ENCODE measurements around the gene EYA2.
"Not testable (repeated sequence)": the region's sequence is repeated elsewhere in the genome, so short reads cannot be mapped to it uniquely, and the experiment has no call there.

EYA2 gene

DNA sequence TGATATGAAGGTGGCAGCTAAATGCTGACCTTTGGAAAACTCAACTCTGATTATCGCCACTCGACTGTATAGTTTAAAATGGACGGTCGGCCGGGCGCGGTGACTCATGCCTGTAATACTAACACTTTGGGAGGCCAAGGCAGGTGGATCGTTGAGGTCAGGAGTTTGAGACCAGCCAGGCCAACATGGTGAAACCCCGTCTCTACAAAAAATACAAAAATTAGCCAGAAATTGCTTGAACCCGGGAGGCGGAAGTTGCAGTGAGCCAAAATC lies 310.1 kb downstream of the EYA2 start:
- not testable (repeated sequence) for DNase-seq (ENCODE audit: low spot score)

GRCh38 chr20:47205577-47206123 lies 311.0 kb downstream of the EYA2 start:
- DNase-seq (ENCODE audit: low spot score), result peak; percentile 36

DNA sequence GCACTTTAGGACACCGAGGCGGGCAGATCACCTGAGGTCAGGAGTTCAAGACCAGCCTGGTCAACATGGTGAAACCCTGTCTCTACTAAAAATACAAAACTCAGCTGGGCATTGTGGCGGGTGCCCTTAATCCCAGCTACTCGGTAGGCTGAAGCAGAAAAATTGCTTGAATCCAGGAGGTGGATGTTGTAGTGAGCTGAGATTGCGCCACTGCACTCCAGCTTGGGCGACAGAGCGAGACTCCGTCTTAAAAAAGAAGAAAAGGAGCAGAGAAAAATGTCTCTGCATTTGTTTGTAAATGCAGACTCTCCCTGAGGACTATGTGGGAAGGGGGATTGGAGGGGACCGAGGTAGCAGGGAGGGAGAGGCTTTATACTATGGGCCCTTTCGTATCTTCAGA lies 311.9 kb downstream of the EYA2 start:
- DNase-seq (ENCODE audit: low spot score), result not testable (repeated sequence)

- DNase-seq (ENCODE audit: low spot score), result no peak
These were observed 312.5 kb downstream of the EYA2 start for GRCh38 chr20:47206962-47207641.

- no peak for DNase-seq (ENCODE audit: low spot score)
These were observed 314.0 kb downstream of the EYA2 start for GRCh38 chr20:47208534-47209174.

- no peak for DNase-seq (ENCODE audit: low spot score)
These were observed 315.3 kb downstream of the EYA2 start for GRCh38 chr20:47209982-47210381.

GRCh38 chr20:47210470-47210869 lies 315.8 kb downstream of the EYA2 start:
- DNase-seq (ENCODE audit: low spot score), result no peak

DNA sequence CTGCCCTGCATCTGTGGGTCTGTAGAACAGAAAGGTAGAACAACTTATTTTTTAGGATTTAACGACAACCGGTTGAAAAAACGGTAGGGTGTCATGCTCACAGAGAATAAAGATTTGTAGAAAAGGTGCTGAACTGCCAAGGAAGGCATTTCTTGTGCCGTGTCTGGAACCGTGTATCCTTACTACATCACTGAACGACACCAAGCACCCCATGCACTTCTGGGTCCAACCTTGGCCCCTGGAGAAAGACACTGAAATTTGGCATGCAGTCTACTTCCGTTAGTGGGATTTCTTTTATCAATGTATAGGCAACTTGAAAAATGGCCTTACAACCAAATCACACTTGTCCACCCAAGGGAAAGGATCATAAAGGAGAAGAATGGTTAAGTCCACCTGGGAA lies 316.4 kb downstream of the EYA2 start:
- no peak for DNase-seq (ENCODE audit: low spot score)

- DNase-seq (ENCODE audit: low spot score), result no peak
These were observed 318.1 kb downstream of the EYA2 start for GRCh38 chr20:47212606-47213207.

- DNase-seq (ENCODE audit: low spot score), result no peak
These were observed 319.3 kb downstream of the EYA2 start for GRCh38 chr20:47213966-47214365.

DNA sequence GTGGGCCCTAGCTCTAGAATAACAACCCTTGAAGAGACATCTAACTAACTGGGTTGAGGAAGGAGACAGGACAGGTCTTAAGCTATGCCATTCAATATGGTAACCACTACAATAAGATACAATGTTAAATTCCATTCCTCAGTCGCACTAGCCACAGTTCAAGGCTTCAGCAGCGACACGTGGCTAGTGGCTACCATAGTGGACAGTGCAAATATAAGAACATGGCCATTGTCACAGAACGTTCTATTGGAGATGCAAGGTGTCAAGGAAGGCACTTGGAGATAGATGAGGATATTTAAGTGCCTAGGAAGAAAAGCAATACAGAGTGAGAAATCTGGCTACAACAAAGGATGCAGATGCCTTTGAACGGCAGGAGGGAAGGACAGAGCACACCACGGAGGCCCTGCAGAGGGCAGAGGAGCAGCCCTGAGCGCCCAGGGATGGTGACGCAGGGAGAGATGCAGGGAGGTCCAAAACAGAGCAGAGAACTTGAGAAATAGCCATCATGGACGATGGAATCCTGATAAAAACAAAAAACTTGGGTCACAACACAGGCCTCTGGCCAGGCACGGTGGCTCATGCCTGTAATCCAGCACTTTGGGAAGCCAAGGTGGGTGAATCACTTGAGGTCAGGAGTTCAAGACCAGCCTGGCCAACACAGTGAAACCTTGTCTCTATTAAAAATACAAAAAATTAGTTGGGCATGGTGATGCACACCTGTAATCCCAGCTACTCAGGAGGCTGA lies 321.2 kb downstream of the EYA2 start:
- DNase-seq (ENCODE audit: low spot score), result no peak

GRCh38 chr20:47216819-47217410 lies 322.3 kb downstream of the EYA2 start:
- DNase-seq (ENCODE audit: low spot score), result no peak

GRCh38 chr20:47217482-47218446 lies 323.1 kb downstream of the EYA2 start:
- no peak for DNase-seq (ENCODE audit: low spot score)

DNA sequence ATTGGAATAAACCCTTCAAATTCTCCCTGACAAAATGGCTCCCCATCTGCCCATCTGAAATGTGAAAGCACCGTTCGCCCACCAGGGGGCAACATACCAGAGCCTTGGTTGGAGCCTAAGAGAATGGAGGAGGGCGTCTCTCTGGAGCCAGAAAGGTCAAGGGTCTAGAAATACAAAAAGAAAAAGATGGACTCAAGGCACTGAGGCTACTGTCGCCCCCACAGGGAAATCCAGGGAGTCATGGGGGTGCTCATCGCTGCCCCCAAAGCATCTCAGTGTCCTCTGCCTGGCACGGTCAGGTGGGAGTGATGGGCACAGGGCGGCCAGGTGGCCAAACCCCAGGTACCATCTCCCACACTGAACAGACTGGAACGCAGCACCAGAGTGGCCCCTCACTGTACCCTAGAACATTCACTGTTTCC lies 325.5 kb downstream of the EYA2 start:
- DNase-seq (ENCODE audit: low spot score), result peak; percentile 65

DNA sequence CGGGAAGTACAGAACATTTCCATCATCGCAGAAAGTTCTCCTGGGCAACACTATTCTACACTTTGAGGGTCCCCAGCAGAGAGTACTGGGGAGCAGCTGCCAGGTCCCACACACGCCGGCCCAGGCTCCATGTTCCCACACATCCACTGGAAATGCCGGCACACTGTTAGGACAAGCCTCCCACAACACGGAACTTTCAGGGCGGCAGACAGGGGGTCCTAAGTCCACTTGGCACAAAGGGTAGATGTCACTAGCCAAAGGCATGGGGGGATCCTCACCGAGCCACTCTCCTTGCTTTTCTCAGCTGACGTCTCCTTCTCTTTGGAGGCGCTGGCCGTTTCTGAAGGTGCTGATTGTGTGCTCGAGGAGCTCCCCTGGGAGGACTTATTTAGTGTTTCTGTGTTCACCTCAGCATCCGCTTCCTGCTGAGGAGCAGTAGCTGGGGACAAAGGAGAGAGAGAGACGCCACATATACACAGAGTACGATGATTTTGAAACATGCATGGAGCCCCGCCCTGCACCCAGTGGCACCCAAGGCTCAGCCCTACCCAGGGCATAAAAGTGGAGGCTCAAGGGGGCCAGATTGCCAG lies 326.5 kb downstream of the EYA2 start:
- no peak for DNase-seq (ENCODE audit: low spot score)

DNA sequence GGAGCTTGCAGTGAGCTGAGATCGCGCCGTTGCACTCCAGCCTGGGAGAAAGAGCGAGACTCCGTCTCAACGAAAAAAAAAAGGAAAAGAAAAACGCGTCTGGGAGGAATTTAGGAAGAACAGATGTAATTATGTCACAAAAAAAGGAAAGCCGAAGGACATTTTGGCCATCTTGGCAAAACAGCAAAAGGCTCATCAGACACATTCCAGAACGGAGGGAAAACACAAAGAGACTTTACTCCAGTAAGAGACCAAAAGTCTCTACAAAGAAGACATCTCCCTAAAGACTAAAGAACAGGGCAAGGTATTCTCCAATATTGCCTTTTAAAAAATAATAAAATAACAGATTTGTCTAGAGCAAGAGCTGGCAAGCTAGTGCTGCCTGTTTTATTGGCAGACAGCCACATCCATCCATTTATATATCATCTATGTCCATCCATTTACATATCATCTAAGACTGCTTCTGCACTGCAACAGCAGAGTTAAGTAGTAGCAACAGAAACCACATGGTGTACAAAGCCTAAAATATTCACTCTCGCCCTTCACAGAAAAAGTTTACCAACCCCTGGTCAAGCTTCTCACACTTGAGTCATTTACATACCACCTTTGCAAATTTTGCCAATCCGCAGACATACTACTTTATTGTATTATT lies 328.0 kb downstream of the EYA2 start:
- no peak for DNase-seq (ENCODE audit: low spot score)

DNA sequence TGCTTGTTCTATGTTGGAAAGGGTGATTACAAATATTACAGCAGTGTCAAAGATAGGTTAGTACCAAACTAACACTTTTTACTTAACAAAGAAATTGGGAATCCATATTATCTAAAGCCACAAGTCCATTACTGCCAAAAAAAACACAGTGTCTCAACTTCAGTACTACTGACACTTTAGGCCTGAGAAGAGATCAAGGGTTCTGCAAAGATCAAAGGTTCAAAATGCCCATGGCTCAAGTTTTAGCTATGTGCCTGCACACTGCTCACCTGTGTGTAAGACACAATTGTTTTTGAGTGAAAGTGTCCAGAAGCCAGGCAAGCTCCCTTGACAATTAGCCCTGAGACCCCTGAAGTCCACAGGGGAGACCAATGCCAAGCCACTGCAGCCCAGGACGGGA lies 329.3 kb downstream of the EYA2 start:
- DNase-seq (ENCODE audit: low spot score), result no peak

DNA sequence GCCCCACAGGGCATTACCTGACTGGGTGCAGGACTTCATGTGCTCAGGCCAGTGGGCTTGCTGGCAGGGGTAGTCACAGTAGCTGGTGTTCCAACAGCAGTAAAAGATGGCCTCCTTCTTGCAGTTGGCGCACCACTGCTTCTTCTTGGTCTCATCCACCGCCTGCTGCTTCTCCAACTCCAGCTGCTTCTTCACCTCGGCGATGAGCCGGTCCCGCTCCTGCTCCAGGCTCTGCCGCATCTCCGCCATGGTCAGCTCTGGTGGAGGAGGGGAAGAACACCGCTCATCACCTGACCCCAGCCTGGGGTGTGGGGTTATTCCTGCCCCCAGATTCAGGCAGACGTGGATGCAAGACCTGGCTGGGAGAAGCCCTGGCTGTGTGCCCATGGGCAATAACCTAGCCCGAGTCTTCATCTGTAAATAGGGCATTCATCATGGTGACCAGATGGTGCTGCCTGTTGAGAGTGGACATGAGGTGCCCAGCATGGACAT lies 329.7 kb downstream of the EYA2 start:
- no peak for DNase-seq (ENCODE audit: low spot score)

DNA sequence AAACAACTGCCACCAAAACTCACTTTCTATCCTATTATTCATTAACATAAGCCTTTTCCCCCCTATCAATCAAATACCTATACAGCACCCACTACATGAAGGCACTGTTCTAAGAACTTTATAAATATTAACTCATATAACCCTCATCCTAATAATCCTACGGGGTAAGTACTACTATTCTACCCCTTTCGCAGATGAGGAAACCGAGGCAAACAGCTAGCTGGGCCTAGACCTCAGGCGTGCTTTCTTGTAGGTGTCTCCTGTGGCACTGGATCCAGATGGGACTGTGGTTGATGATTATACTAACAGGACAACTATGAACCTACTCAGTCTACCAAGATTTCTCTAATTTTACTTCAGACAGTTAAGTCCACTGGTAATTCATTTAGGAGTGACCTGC lies 330.2 kb downstream of the EYA2 start:
- no peak for DNase-seq (ENCODE audit: low spot score)

DNA sequence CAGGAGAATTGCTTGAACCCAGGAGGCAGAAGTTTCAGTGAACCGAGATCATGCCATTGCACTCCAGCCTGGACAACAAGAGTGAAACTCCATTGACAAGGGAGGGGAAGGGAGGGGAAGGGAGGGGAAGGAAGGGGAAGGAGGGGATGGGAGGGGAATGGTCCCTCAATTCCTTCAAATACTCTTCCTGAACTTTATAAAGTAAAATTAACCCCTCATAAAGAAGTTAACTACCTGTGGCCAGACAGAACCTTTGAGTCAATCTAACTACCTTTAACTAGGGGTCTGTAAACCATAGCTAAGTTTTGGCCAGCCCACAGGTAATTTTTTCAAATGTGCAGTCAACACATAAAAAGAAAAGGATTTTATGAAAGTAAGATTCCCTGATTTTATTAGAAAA lies 330.8 kb downstream of the EYA2 start:
- DNase-seq (ENCODE audit: low spot score), result no peak
